H1 (cell line): ENCODE measurements around the gene ARHGAP21. TPM values are rescaled to one million over a fixed set of nuclear protein-coding genes. Genes with fewer than 3 reads are reported as not detected.

Source experiments
- SUZ12 ChIP-seq: fragments of 200-600 bp; sonication (generic); IDR thresholded peaks from 2 replicates; pipeline ENCODE4 v1.6.1; 2012; ENCODE audit warnings: mild to moderate bottlenecking, inconsistent platforms, low read length, moderate library complexity, mixed read lengths
- polyA plus RNA-seq, 7 experiments: library from polyadenylated mRNA; depleted of rRNA in 3 of 7; stranded (reverse) in 5 of 7; unstranded in 2 of 7; fragments of >200 nt in 5 of 7; fragments of 200-250 nt in 2 of 7; gene quantifications; 1 replicate in 5 of 7; 2 replicates in 1 of 7; 4 replicates in 1 of 7; pipeline versions ENCODE4 v1.2.1 to v1.2.3, GENCODE V29; 2011 to 2013; ENCODE audit warnings: missing spikeins in 2 of 7, mixed read lengths in 2 of 7
- total RNA-seq: library from RNA; stranded (reverse); fragmentation: NEBNext Ultra II Directional; extraction: Animal tissue kit (Norgen Biotek cat#: 25700); gene quantifications from 2 replicates; pipeline ENCODE4 v1.2.1, GENCODE V29; 2021

Gene ARHGAP21
- total and polyA plus RNA-seq, 2 of the 8 experiments (the other 6 are each of a cell fraction or from before 2014, with no cell fraction given) = 14.4 to 35.3 TPM

DNA sequence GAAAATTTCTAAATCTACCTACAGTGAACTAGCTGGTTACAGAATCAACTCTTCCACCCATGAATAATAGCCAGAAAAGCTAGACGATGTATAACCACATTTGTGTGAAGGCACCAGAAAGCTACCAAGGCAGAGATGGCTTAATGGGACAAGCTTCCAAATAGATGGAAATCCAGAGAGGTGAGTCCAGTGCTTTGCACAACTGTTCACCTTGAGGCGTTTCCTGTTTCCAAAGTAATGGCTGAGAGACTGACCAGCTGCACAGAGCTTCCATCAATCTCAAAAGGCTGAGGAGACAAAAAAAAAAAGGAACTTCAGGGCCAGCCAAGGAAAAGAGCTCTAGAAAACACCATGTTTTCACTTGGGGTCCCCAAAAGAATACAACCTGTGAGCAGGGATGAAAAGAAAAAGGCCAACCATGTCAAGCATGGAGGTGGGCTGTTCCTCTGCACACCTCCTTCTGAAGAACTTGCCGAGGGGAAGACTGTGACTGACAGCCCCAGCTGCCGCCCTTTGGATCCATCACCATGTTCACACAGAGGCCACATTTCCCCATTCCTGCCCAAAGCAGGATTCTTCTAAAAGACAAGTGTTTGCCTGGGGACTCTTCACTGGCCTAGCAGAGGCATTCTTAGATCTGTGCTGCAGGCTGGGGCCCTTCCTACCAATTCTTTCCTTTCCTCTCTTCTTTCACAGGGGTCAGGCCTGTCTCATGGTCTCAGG lies 72.9 kb downstream of the ARHGAP21 start (continued):
- TF ChIP-seq SUZ12 = no peak
